ENCODE measurements around the gene MCIDAS. TPM values are rescaled to one million over a fixed set of nuclear protein-coding genes. Genes with fewer than 3 reads are reported as not detected.

The MCIDAS gene
- total and polyA plus RNA-seq, 2 of the 4 experiments (the other 2 are of a cell fraction): not detected

- ChIA-PET CTCF (no interaction called here), POLR2A (ENCODE audit: unreplicated experiment) (no interaction called here)
- no peak for DNase-seq
- H3K27me3 ChIP-seq (ENCODE audit: control insufficient read depth, insufficient read depth, low read length): peaks cover 51% of the 10 kb centered on the region
- H3K14ac ChIP-seq (replicated peaks; ENCODE audit: low read depth, low read length): no peak overlapping the region
- H3K27ac ChIP-seq (ENCODE audit: insufficient read depth, low read length): no peak overlapping the region
- TF ChIP-seq RCOR1 (IDR thresholded peaks at IDR 0.05; ENCODE audit: insufficient replicate concordance, low read length): no peak
- TF ChIP-seq CEBPB (IDR thresholded peaks at IDR 0.05; ENCODE audit: low read depth, low read length): 0 out of 2 replicates have a peak, but pooled peaks have one; percentile 20
- no peak overlapping the region for H3K56ac ChIP-seq (ENCODE audit: extremely low read depth, insufficient read depth, low read length)
- 0 out of 2 replicates have a peak, but pooled peaks cover 2% of the 10 kb centered on the region for H3K9me3 ChIP-seq (ENCODE audit: control insufficient read depth, insufficient read depth, low read length)
- no peak overlapping the region for H2BK120ac ChIP-seq (ENCODE audit: low read depth, low read length)
- in situ Hi-C loops (cut with MboI; ENCODE audit: low sequenced_read_pairs): no loop called here
- no peak overlapping the region for H2AK5ac ChIP-seq (ENCODE audit: low read depth, low read length)
- H3K9me1 ChIP-seq (ENCODE audit: insufficient read depth, low read length): no peaks in the 10 kb centered on the region
- no peaks in the 10 kb centered on the region for H3K79me1 ChIP-seq (ENCODE audit: low read depth in 1 of 2, low read length in 2 of 2)
- H3K23ac ChIP-seq (ENCODE audit: low read depth, low read length): no peak overlapping the region
- no peak overlapping the region for H3K4me2 ChIP-seq (ENCODE audit: low read depth, low read length)
- H4K91ac ChIP-seq (ENCODE audit: insufficient read depth, low read depth, low read length): no peak overlapping the region
- no CpG with 5 or more reads among the region's 2 CpGs for WGBS, 2 experiments (ENCODE audit: extremely low coverage in 2 of 2, insufficient read length in 1 of 2)
- H2AK9ac ChIP-seq (replicated peaks; ENCODE audit: low read depth, low read length, poor library complexity): no peak overlapping the region
- dilution Hi-C loops (cut with HindIII; ENCODE audit: low sequenced_read_pairs, unreplicated experiment): no loop called here
- no peak overlapping the region for H2BK5ac ChIP-seq (ENCODE audit: low read depth, low read length, poor library complexity, severe bottlenecking)
- no peak overlapping the region for H3K4ac ChIP-seq (ENCODE audit: low read depth, low read length)
- no peak for ATAC-seq (ENCODE audit: low read depth)
- no peak overlapping the region for H4K8ac ChIP-seq (ENCODE audit: low read depth in 2 of 2, low read length in 2 of 2)
- no peak overlapping the region for H3K18ac ChIP-seq (ENCODE audit: low read depth, low read length)
- no peaks in the 10 kb centered on the region for H4K20me1 ChIP-seq (ENCODE audit: insufficient read depth, low read length)
- BruUV-seq (replicated peaks): no TSS peak
- H3K4me3 ChIP-seq (ENCODE audit: insufficient read depth, low read depth, low read length): no peak overlapping the region
- H3K4me1 ChIP-seq (ENCODE audit: control insufficient read depth, insufficient read depth, low read length): no peaks in the 10 kb centered on the region
- no peak overlapping the region for H2BK15ac ChIP-seq (ENCODE audit: low read depth, low read length)
- H2AFZ ChIP-seq (replicated peaks; ENCODE audit: low read length, poor library complexity): no peak overlapping the region
- no peak overlapping the region for H2BK20ac ChIP-seq (ENCODE audit: low read depth, low read length)
- intact Hi-C loops (cut with micrococcal nuclease): no loop called here
- no peaks in the 10 kb centered on the region for H3K36me3 ChIP-seq (ENCODE audit: control insufficient read depth, insufficient read depth, low read length)
- H3K9ac ChIP-seq (ENCODE audit: low read depth, low read length): no peak overlapping the region
- H4K5ac ChIP-seq (ENCODE audit: low read depth, low read length): no peak overlapping the region
Observed at GRCh38 chr5:55191165-55191564, 36.0 kb downstream of the MCIDAS start.

Measured in IMR-90 (cell line).